OCI-LY7 (cell line): ENCODE data around the gene ZNF469. TPM values are rescaled to one million over a fixed set of nuclear protein-coding genes. Genes with fewer than 3 reads are reported as not detected.

Experiments
- BruUV-seq: library from RNA; stranded (reverse); fragments of 400-500 nt; replicated peaks from 2 replicates; lab custom pipeline; 2021; lab: Mats Ljungman, UMichigan
- CTCF ChIA-PET: fragments of 300-600 bp; sonication (Branson Sonifier 250); formaldehyde crosslinking; loops from one replicate; lab custom pipeline; 2022; ENCODE audit warnings: antibody characterized with exemption; ENCODE audit not compliant: unreplicated experiment; lab: Charles Lee
- POLR2A ChIA-PET: fragments of 300-600 bp; sonication (Branson Sonifier 250); formaldehyde crosslinking; loops from one replicate; lab custom pipeline; 2022; ENCODE audit warnings: antibody characterized with exemption; lab: Charles Lee
- DNase-seq: peaks from one replicate; pipeline ENCODE4 v3.0.0-alpha.2; 2015; ENCODE audit warnings: low spot score
- H2AFZ ChIP-seq: fragments of 200-600 bp; sonication (generic), shearing (Covaris generic); 2 replicates; pipeline ENCODE4 v1.6.1; 2014; ENCODE audit warnings: mild to moderate bottlenecking, antibody characterized with exemption, low read length, moderate library complexity
- H3K27ac ChIP-seq: fragments of 200-600 bp; sonication (generic); 2 replicates; pipeline ENCODE4 v1.5.1; 2014; ENCODE audit warnings: mixed run types, low read depth, mild to moderate bottlenecking, moderate library complexity, low read length, inconsistent platforms; ENCODE audit not compliant: poor library complexity, severe bottlenecking
- H3K36me3 ChIP-seq: fragments of 200-600 bp; sonication (generic); 2 replicates; pipeline ENCODE4 v1.6.1; 2014; ENCODE audit warnings: mild to moderate bottlenecking, antibody characterized with exemption, low read length, moderate library complexity, mixed read lengths; ENCODE audit not compliant: insufficient read depth
- H3K4me1 ChIP-seq: fragments of 200-600 bp; sonication (generic); 2 replicates; pipeline ENCODE4 v1.5.1; 2014; ENCODE audit warnings: mild to moderate bottlenecking, low read length; ENCODE audit not compliant: insufficient read depth, poor library complexity, severe bottlenecking
- H3K4me2 ChIP-seq: fragments of 200-600 bp; sonication (generic); 2 replicates; pipeline ENCODE4 v1.6.1; 2014; ENCODE audit warnings: mild to moderate bottlenecking, low read length
- H3K4me3 ChIP-seq: fragments of 200-600 bp; sonication (generic); 2 replicates; pipeline ENCODE4 v1.5.1; 2014; ENCODE audit warnings: mild to moderate bottlenecking, low read depth, low read length; ENCODE audit not compliant: poor library complexity, severe bottlenecking
- H3K79me2 ChIP-seq: fragments of 200-600 bp; sonication (generic); 2 replicates; pipeline ENCODE4 v1.6.1; 2016; ENCODE audit warnings: low read depth, mild to moderate bottlenecking, low read length, moderate library complexity, mixed read lengths; ENCODE audit not compliant: insufficient read depth
- H3K9me2 ChIP-seq: fragments of 200-600 bp; sonication (generic); 2 replicates; pipeline ENCODE4 v1.6.1; 2016; ENCODE audit warnings: mild to moderate bottlenecking, low read length, mixed read lengths; ENCODE audit not compliant: insufficient read depth
- H3K9me3 ChIP-seq: fragments of 200-600 bp; sonication (generic); 2 replicates; pipeline ENCODE4 v1.6.1; 2014; ENCODE audit warnings: mild to moderate bottlenecking, mixed run types, low read length, mixed read lengths
- H4K20me1 ChIP-seq: fragments of 200-600 bp; sonication (generic); 2 replicates; pipeline ENCODE4 v1.6.1; 2014; ENCODE audit warnings: mild to moderate bottlenecking, antibody characterized with exemption, low read length, moderate library complexity, mixed read lengths; ENCODE audit not compliant: insufficient read depth
- EZH2phosphoT487 ChIP-seq: fragments of 200-600 bp; sonication (generic); IDR thresholded peaks from 2 replicates; pipeline ENCODE4 v1.6.1; 2018; ENCODE audit warnings: low read depth, borderline replicate concordance, mild to moderate bottlenecking, mixed run types, antibody characterized with exemption, low read length, moderate library complexity, mixed read lengths
- intact Hi-C: fragments of 100-400 bp; cut with micrococcal nuclease; formaldehyde crosslinking; loops from one replicate; pipeline ENCODE4 v1.10.0; 2022; ENCODE audit not compliant: unreplicated experiment
- total RNA-seq, 2 experiments: library from RNA; depleted of rRNA in 1 of 2; stranded (reverse); fragments of >200 nt in 1 of 2; shearing (Covaris generic) in 1 of 2; gene quantifications; 2 replicates each; pipeline ENCODE4 v1.2.3, GENCODE V29; 2014 to 2022
- TF ChIP-seq, protein P1 (sequence below): fragments of 200-600 bp; sonication (generic); conservative IDR thresholded peaks from 2 replicates; pipeline ENCODE4 v1.5.1; 2014; ENCODE audit warnings: mild to moderate bottlenecking, antibody characterized with exemption, low read length, moderate library complexity, mixed read lengths

ZNF469 gene
- total RNA-seq, 2 experiments from 2014 or later: under 0.01 TPM; not detected in 1

DNA sequence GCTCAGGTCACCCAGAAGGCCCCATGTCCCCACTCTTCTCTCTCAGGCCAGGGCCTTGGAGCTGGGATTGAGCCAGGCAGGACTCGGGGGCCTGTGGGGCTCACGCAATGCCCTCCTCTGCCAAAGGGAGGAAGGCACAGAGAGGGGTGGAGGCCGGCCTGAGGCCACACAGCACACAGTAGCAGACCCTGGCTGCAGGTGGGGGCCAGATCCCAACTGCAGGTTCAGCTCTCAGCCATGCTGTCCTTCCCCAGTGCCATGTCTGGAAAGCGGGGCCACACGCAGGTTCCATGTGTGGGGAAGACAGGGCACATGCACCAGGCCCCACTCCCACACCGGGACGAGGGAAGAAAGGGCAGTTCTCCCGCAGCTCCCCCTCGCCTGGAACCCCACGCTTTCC lies 37.0 kb downstream of the ZNF469 start:
- no peak overlapping the region for H3K4me2 ChIP-seq
- BruUV-seq: no TSS peak
- H3K4me1 ChIP-seq: no peaks in the 10 kb centered on the region
- no peak overlapping the region for H3K4me3 ChIP-seq
- no peaks in the 10 kb centered on the region for H3K9me2 ChIP-seq
- no peak overlapping the region for H3K27ac ChIP-seq
- ChIA-PET POLR2A (no interaction called here), CTCF (no interaction called here)
- intact Hi-C loops: no loop called here
- H4K20me1 ChIP-seq: no peaks in the 10 kb centered on the region
- no peaks in the 10 kb centered on the region for H3K36me3 ChIP-seq
- H2AFZ ChIP-seq: no peak overlapping the region
- no peaks in the 10 kb centered on the region for H3K79me2 ChIP-seq
- no peak for TF ChIP-seq EZH2phosphoT487
- TF ChIP-seq, protein P1, sequence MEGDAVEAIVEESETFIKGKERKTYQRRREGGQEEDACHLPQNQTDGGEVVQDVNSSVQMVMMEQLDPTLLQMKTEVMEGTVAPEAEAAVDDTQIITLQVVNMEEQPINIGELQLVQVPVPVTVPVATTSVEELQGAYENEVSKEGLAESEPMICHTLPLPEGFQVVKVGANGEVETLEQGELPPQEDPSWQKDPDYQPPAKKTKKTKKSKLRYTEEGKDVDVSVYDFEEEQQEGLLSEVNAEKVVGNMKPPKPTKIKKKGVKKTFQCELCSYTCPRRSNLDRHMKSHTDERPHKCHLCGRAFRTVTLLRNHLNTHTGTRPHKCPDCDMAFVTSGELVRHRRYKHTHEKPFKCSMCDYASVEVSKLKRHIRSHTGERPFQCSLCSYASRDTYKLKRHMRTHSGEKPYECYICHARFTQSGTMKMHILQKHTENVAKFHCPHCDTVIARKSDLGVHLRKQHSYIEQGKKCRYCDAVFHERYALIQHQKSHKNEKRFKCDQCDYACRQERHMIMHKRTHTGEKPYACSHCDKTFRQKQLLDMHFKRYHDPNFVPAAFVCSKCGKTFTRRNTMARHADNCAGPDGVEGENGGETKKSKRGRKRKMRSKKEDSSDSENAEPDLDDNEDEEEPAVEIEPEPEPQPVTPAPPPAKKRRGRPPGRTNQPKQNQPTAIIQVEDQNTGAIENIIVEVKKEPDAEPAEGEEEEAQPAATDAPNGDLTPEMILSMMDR: no peak
- no peak for DNase-seq
- no peaks in the 10 kb centered on the region for H3K9me3 ChIP-seq

DNA sequence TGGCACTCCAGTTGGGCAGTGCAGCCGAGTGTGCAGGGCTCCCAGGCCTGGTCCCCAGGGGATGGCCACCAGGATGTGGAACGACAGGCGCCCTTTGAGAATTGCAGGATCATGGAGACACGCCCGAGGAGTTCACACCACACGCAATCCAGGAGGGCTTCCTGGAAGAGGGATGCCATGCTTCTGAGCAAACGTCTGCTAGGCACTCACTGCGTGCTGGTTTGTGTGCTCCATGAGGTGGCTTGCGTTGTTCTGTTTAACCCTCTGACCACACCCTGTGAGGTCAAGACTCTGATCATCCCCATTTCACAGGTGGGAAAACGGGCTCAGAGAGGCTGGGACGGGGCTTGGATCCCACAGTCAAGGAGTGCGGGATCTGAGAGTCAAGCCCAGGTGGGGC lies 37.7 kb downstream of the ZNF469 start:
- CTCF ChIA-PET: no interaction called here
- H2AFZ ChIP-seq: no peak overlapping the region
- no TSS peak for BruUV-seq
- no peak overlapping the region for H3K4me3 ChIP-seq
- no peak overlapping the region for H3K27ac ChIP-seq
- no peaks in the 10 kb centered on the region for H3K9me3 ChIP-seq
- no peaks in the 10 kb centered on the region for H4K20me1 ChIP-seq
- no peaks in the 10 kb centered on the region for H3K79me2 ChIP-seq
- H3K9me2 ChIP-seq: no peaks in the 10 kb centered on the region
- no peaks in the 10 kb centered on the region for H3K4me1 ChIP-seq
- TF ChIP-seq, protein P1: no peak
- no peak for TF ChIP-seq EZH2phosphoT487
- DNase-seq: no peak
- no peaks in the 10 kb centered on the region for H3K36me3 ChIP-seq
- POLR2A ChIA-PET: no interaction called here
- no peak overlapping the region for H3K4me2 ChIP-seq
- intact Hi-C loops: no loop called here

DNA sequence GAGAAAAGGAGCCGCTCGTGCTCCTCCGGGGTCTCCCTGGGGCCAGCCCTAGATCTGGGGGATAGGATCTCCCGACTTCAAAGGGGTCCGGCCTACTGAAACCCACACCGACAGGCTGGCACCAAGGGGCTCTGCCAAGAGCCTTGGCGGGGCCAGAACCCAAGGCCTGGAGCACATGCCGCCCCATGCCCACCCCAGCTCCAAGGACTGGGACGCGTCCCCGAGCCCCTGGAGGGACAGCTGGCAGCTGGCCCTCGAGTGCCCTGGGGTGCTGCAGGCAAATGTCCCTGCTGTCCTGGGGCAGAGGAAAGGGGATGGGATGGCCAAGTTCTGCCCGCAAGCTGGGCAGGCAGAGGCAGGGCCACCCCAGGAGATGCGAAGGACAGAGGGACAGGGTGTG lies 38.5 kb downstream of the ZNF469 start:
- BruUV-seq: no TSS peak
- TF ChIP-seq, protein P1: no peak
- TF ChIP-seq EZH2phosphoT487: no peak
- H3K4me2 ChIP-seq: no peak overlapping the region
- no peaks in the 10 kb centered on the region for H3K4me1 ChIP-seq
- no peaks in the 10 kb centered on the region for H3K9me3 ChIP-seq
- no peak overlapping the region for H3K4me3 ChIP-seq
- intact Hi-C loops: no loop called here
- no peak for DNase-seq
- H3K79me2 ChIP-seq: no peaks in the 10 kb centered on the region
- no peaks in the 10 kb centered on the region for H4K20me1 ChIP-seq
- H3K36me3 ChIP-seq: no peaks in the 10 kb centered on the region
- H2AFZ ChIP-seq: no peak overlapping the region
- H3K27ac ChIP-seq: no peak overlapping the region
- CTCF ChIA-PET: no interaction called here
- POLR2A ChIA-PET: no interaction called here
- no peaks in the 10 kb centered on the region for H3K9me2 ChIP-seq
